ENCODE results near the gene FOLR1.

GRCh38 chr11:72239849-72240460 is 48.0 kb downstream of the FOLR1 start:
- no peak for TF ChIP-seq GATA2 (IDR thresholded peaks at IDR 0.05; ENCODE audit: low read depth, low read length)
- no peak for TF ChIP-seq GATA3 (IDR thresholded peaks at IDR 0.05; ENCODE audit: low read depth, low read length)
